ENCODE data around the gene RTL1.

RTL1 gene

DNA sequence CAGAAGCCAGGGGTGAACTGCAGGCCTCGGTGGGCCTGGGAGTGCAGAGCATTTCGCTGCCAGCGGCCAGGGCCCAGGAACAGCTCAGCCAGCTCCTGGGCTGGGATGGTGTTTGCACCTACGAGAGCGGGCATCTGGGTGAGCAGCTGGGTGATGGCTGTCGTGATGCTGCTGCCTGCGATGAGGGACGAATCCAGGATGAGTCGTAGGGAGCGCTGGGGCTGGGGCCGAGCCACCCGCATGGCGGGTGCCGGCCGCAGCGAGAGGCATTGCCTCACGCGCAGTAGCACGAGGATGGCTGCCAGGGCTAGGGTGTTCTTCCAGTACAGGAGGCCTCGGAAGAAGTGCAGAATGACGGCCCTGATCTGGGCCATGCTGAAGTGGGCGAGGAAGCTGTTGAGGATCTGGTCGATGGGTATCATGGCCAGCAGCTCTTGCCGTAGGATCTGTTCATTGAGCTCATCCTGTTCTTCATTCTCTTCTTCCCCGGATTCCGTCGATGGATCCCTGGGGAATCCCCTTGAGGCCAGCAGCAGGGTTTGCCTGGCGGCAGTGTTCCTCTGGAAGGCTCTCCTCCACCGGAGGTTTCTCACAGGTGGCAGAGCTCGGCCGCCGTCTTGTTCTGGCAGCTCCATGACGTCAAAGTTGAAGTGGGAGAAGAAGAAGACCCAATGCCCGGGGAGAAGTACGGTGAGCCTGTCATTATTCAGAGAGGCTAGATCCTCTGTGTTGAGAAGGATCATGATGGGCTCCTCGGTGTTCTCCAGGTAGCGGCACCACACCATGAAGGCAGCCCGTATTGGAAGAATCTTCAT lies 22.1 kb downstream of the RTL1 start:
- peaks cover 2% of the 10 kb centered on the region for H3K27me3 Mint-ChIP-seq
- no peak overlapping the region for H3K4me3 Mint-ChIP-seq
- peaks cover 13% of the 10 kb centered on the region for H3K9me3 Mint-ChIP-seq
- H3K4me1 Mint-ChIP-seq (ENCODE audit: low read depth): no peaks in the 10 kb centered on the region
- intact Hi-C loops (cut with micrococcal nuclease): no loop called here
- H3K36me3 Mint-ChIP-seq (ENCODE audit: low read depth): no peaks in the 10 kb centered on the region
- H3K27ac Mint-ChIP-seq: no peak overlapping the region

DNA sequence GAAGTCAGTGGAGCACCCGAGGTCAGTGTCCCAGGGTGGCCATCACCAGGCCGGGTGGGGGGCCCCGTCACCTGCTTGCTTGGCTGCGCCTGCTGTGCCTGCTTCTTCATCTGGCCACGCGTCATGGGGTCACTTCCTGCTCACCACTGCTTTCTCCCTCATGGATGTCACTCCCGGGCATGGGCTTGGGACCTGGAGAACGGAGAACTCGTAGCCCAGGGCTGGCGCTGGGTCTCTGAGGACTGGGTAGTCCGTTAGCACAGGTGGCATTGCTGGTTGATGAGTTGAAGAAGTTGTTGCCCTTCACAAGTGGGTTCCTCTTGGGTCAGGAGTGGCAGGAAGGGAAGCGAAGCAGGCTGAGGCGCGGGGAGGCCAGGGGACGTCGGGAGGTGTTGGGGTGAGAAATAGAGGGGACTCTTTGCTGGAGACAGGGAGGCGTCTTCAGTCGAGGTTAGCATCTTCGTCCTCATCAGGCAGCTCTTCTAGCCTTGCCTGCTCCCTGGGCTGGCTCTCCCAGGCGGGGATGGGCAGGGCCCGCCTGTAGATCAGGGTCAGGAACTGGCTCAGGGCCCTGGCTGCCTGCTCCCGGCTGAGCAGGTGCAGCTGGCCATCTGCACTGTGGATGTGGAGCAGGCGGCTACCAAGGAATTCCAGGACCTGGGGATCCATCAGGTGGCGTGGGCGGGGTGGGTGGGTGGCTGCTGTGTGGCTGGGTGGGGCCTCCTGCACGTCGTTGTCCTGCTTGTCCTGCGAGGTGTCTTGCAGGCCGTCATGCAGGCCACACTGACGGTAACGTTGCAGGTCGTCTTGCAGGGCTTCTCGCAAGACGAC lies 23.0 kb downstream of the RTL1 start:
- Mint-ChIP-seq H3K9me3 (peaks cover 13% of the 10 kb centered on the region), H3K4me3 (no peak overlapping the region), H3K27ac (no peak overlapping the region), H3K27me3 (peaks cover under 1% of the 10 kb centered on the region), H3K4me1 (ENCODE audit: low read depth) (no peaks in the 10 kb centered on the region), H3K36me3 (ENCODE audit: low read depth) (no peaks in the 10 kb centered on the region)
- intact Hi-C loops (cut with micrococcal nuclease): no loop called here

DNA sequence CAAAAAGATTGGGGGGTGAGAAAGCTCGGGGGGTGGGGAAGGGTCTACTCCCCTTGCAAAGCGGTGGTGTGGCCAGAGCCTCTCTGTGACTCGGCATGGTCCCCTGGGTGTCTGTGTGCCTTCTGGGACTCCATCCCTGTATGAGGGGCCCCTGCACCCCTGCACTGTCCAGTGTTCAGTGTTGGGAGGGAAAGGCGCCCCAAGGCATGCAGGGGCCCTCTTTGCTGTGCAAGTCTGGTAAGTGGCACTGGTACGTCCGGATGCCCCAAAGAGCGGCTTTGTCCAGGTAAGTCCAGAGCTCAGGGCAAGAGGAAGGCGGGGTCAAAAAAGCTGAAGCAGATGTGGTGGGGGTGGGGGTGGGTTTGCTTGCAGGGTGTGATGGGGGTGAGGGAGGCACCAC lies 23.7 kb downstream of the RTL1 start:
- Mint-ChIP-seq H3K36me3 (ENCODE audit: low read depth) (no peaks in the 10 kb centered on the region), H3K4me1 (ENCODE audit: low read depth) (no peaks in the 10 kb centered on the region), H3K9me3 (peaks cover 13% of the 10 kb centered on the region), H3K27ac (no peak overlapping the region), H3K4me3 (no peak overlapping the region), H3K27me3 (no peaks in the 10 kb centered on the region)
- intact Hi-C loops (cut with micrococcal nuclease): no loop called here

DNA sequence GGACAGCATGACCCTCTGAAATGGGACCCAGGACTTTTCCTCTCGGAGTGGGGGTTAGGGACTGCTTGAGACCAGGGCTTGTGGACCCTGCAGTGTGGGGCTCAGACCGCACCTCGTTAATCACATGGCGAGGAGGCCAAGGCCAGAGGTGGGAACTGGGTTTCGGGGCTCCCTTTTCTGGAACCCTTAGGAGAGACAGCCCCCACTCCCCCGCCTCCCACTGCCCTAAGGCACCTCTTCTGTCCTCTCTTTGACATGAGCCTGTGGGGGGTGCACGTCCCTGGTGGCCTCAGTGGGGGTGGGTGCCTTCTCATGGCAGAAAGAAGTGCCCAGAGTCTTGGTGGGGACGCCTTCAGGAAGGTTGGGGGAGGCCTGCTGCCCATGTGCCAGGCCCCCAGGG lies 24.3 kb downstream of the RTL1 start:
- H3K27me3 Mint-ChIP-seq: no peaks in the 10 kb centered on the region
- no peak overlapping the region for H3K4me3 Mint-ChIP-seq
- H3K36me3 Mint-ChIP-seq (ENCODE audit: low read depth): no peaks in the 10 kb centered on the region
- H3K9me3 Mint-ChIP-seq: peaks cover 13% of the 10 kb centered on the region
- H3K27ac Mint-ChIP-seq: no peak overlapping the region
- H3K4me1 Mint-ChIP-seq (ENCODE audit: low read depth): no peaks in the 10 kb centered on the region
- intact Hi-C loops (cut with micrococcal nuclease): no loop called here

DNA sequence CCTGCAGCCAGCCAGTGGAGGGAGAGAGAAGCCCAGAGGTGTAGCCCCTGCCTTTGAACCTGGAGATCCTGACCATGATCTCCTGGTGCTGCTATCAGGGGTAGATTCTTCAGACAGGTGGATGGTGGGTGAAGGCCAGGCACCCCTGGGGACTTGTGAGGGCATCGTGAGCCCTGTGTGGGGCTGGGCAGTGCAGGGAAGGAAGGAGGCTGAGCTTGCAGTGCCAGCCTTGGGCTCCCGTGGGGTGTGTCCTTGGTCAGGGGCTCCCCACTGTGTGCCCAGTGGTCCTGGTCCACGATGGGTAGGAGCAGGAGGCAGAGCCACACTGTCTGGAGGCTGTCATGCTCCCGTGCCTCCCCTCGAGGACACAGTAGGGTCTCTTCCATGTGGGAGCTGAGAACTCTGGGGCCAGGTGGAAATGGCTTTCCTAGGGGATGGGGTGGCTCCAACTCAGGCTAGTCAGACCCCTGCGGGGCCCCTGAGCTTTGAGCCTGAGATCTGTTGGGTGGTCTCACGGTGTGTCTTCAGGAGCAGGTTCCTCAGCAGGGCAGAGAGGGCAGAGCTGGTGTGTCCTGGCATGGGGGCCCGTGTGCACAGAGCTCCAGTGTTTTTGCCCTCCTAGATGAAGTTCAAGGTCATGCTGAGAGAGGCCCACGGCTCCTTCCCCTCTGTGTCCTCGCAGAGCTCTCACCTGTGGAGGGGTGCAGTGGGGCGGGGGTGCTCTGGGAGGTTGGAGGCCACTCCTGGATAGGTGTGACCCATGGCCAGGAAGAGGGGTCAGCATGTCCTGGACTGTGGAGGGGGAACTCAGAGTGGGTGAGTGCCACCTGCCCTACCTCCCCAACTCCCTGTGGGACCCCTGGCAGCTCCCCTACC lies 25.0 kb downstream of the RTL1 start:
- no peak overlapping the region for H3K27ac Mint-ChIP-seq
- no peaks in the 10 kb centered on the region for H3K27me3 Mint-ChIP-seq
- no peaks in the 10 kb centered on the region for H3K4me1 Mint-ChIP-seq (ENCODE audit: low read depth)
- H3K4me3 Mint-ChIP-seq: no peak overlapping the region
- peaks cover 13% of the 10 kb centered on the region for H3K9me3 Mint-ChIP-seq
- intact Hi-C loops (cut with micrococcal nuclease): no loop called here
- no peaks in the 10 kb centered on the region for H3K36me3 Mint-ChIP-seq (ENCODE audit: low read depth)

DNA sequence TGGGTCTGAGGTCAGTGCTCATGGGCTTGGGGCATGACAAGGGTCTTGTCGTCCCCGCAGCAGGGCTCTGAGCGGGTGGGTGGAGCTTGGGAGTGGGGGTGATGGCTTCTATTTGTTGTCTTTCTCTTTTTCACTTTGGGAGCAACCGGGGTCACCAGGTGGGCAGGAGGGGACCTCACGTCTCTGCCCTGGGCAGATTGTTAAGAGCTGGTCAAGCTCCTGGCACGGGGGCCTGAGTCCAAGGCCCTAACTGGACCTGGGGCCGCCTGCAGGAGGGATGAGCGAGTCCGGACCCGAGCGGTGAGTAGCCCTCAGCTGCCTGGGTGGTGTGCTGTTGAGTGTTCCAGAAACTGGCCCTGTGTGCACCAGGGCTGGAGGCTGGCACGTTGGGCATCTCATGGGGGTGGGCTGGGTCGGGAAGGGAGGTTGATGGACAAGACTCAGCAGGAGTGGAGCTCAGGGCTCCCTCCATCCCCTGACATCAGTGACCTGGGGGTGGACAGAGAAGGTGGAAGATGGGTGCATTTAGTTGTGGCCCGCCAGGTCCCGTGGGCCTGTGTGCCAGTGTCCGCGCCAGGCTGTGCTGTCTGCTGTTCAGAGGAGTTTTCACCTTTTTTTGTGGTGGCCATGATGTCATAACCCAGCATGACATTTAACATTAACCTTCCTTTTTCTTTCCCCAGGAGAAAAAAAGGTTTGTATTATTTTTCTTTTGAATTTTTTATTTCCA lies 27.5 kb downstream of the RTL1 start:
- Mint-ChIP-seq H3K4me3 (no peak overlapping the region), H3K27me3 (no peaks in the 10 kb centered on the region), H3K9me3 (no peaks in the 10 kb centered on the region), H3K36me3 (ENCODE audit: low read depth) (no peaks in the 10 kb centered on the region), H3K27ac (no peak overlapping the region), H3K4me1 (ENCODE audit: low read depth) (no peaks in the 10 kb centered on the region)
- intact Hi-C loops (cut with micrococcal nuclease): no loop called here

DNA sequence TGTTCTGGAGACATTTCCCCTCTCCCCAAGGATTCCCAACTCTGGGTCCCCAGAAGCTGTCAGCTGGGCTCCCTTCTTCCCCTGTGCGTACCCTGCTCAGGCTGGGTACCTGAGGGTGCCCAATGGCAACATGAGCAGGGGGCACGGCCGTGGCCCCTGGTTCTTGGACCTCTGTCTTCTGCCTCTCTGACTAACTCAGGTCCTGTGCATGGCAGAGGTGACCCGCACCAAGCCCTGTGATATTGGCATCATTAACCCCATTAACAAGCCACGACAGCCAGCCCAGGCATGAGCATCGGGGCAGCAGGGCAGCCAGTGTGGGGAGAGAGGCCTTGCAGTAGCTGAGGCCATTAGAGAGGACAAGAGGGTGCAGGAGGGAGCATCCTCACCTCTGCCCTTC lies 28.4 kb downstream of the RTL1 start:
- intact Hi-C loops (cut with micrococcal nuclease): no loop called here
- Mint-ChIP-seq H3K36me3 (ENCODE audit: low read depth) (no peaks in the 10 kb centered on the region), H3K27ac (no peak overlapping the region), H3K27me3 (no peaks in the 10 kb centered on the region), H3K4me1 (ENCODE audit: low read depth) (no peaks in the 10 kb centered on the region), H3K4me3 (no peak overlapping the region), H3K9me3 (no peaks in the 10 kb centered on the region)

DNA sequence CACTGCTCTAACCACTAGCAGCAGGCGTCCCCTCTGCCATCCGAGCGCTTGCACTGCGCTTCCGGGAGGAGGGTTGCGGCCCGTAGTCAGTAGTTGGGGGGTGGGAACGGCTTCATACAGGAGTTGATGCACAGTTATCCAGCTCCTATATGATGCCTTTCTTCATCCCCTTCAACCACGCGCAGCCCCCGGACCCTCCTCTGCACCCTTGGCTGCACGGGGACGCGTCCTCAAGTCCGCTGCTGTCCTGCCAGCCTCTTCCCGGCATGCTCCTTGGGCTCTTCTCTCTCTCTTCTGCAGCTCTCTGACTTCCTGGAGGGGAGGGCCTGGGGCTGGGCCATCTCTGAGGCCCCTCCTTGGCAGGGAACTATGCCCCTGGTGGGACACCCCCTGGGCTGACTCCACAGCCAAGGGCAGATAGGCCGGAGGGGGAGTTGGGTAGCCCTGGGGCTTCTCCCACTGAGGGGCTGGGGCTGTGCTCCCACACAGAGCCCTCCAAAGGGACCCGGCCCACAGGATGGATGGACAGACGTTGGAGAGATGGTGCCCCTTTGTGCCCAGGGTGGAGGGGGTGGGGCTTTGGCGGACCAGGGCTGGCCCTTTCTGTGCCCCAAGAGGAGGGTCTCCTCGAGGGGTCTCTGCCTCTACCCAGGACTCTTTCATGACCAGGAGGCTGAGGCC lies 29.0 kb downstream of the RTL1 start:
- H3K27me3 Mint-ChIP-seq: no peaks in the 10 kb centered on the region
- no peaks in the 10 kb centered on the region for H3K9me3 Mint-ChIP-seq
- no peaks in the 10 kb centered on the region for H3K4me1 Mint-ChIP-seq (ENCODE audit: low read depth)
- intact Hi-C loops (cut with micrococcal nuclease): no loop called here
- H3K36me3 Mint-ChIP-seq (ENCODE audit: low read depth): no peaks in the 10 kb centered on the region
- H3K4me3 Mint-ChIP-seq: no peak overlapping the region
- H3K27ac Mint-ChIP-seq: no peak overlapping the region

DNA sequence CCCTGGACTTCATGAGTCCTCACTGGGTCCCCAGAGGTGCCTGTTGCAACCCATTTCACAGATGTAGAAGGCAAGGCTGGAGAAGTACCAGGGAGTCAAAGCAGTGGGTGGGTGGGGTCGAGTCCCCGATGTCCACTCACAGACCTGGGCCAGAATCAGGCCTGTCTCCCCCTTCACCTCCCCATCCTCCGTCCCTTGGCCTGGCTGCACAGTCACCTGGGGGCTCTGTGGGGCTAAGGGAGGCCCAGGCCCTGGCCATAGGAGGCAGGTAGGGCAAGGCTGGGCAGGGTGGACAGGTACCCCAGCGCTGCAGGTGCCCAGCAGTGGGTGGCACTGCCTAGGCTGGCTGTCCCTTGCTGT lies 29.5 kb downstream of the RTL1 start:
- Mint-ChIP-seq H3K27me3 (no peaks in the 10 kb centered on the region), H3K36me3 (ENCODE audit: low read depth) (no peaks in the 10 kb centered on the region), H3K4me1 (ENCODE audit: low read depth) (no peaks in the 10 kb centered on the region), H3K4me3 (no peak overlapping the region), H3K27ac (no peak overlapping the region), H3K9me3 (no peaks in the 10 kb centered on the region)
- intact Hi-C loops (cut with micrococcal nuclease): no loop called here

DNA sequence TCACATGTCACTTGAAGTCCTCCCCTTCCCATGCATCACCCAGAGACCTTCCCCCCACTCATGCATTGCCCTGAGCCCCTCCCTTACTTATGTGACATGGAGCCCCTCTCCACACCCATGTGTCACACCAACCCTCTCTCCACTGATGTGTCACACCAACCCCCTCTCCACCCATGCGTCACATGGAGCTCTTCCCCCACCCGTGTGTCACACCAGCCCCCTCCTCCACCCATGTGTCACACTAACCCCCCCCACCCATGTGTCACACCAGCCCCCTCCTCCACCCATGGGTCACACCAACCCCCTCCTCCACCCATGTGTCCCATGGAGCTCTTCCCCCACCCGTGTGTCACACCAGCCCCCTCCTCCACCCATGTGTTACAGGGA lies 30.4 kb downstream of the RTL1 start:
- H3K27me3 Mint-ChIP-seq: no peaks in the 10 kb centered on the region
- H3K27ac Mint-ChIP-seq: no peak overlapping the region
- intact Hi-C loops (cut with micrococcal nuclease): no loop called here
- no peaks in the 10 kb centered on the region for H3K36me3 Mint-ChIP-seq (ENCODE audit: low read depth)
- H3K4me1 Mint-ChIP-seq (ENCODE audit: low read depth): no peaks in the 10 kb centered on the region
- H3K9me3 Mint-ChIP-seq: no peaks in the 10 kb centered on the region
- H3K4me3 Mint-ChIP-seq: no peak overlapping the region

DNA sequence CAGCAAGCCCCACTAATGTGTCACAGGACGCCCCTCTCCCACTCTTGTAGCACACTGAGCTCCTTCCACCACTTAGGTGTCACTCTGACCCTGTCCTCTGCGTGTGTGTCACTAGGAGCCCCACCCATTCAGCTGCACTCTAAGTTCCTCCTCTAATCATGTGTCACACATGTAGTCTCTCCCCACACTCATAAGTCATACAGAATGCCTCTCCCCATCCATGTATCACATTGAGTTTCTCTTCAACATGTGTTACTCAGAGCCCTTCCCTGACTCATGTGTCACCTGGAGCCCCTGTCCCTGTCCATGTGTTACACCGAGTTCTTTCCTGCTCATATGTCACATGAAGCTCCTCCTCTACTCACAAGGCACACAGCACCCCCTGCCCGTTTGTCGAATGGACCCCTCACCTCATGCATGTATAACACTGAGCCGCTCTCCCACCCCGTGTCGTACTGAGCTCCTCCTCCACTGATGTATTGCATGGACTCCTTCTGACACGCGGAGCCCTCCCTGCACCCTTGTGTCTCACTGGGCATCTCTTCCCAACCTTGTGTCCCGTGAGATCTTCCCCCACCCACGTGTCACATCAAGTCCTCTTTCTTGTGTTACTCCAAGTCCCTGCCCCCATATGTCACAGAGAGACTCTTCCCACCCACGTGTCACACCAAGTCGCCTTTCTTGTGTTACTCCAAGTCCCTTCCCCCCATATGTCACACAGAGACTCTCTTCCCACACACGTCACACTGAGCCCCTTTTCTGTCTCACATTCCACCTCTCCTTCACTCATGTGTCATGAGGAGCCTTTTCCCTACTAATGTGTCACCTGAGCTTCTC lies 31.0 kb downstream of the RTL1 start:
- intact Hi-C loops (cut with micrococcal nuclease): no loop called here
- H3K27me3 Mint-ChIP-seq: no peaks in the 10 kb centered on the region
- H3K36me3 Mint-ChIP-seq (ENCODE audit: low read depth): no peaks in the 10 kb centered on the region
- H3K4me3 Mint-ChIP-seq: no peak overlapping the region
- no peak overlapping the region for H3K27ac Mint-ChIP-seq
- H3K4me1 Mint-ChIP-seq (ENCODE audit: low read depth): no peaks in the 10 kb centered on the region
- H3K9me3 Mint-ChIP-seq: no peaks in the 10 kb centered on the region

DNA sequence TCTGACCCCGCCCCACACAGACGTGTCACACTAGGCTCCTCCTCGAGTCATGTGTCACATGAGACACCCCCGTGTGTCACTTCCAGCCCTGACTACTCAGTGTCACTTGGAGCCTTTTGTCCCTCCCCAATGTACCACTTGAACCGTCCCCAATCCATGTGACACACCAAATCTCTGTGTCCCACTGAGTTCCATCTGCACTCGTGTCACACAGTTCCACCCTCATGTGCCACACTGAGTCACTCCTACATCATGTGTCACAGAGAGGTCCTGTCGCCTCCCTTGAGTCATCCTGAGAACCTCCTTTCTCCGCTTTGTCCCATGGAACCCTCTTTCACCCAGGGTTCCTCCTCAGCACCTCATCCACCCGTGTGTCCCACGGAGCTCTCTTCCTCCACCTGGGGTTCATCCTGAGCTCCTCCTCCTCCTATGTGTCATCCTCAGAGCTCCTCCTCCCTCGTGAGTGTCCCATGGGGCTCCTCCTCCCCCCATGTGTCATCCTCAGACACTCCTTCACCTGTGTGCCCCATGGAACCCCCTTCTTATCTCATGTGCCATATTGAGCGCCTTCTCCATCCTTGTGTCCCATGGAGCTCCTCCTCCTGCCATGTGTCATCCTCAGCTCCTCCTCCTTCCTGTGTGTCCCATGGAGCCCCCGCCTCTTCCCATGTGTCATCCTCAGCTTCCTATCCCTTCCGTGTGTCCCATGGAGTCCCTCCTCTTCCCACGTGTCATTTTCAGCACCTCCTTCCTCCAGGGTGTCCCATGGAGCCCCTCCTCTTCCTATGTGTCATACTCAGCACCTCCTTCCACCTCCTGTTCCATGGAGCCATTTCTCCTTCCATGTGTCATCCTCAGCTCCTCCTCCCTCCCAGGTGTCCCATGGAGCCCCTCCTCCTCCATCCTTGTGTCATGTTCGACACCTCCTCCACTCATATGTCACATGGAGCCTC lies 32.0 kb downstream of the RTL1 start:
- H3K27ac Mint-ChIP-seq: no peak overlapping the region
- no peaks in the 10 kb centered on the region for H3K4me1 Mint-ChIP-seq (ENCODE audit: low read depth)
- H3K36me3 Mint-ChIP-seq (ENCODE audit: low read depth): no peaks in the 10 kb centered on the region
- intact Hi-C loops (cut with micrococcal nuclease): no loop called here
- H3K4me3 Mint-ChIP-seq: no peak overlapping the region
- no peaks in the 10 kb centered on the region for H3K27me3 Mint-ChIP-seq
- H3K9me3 Mint-ChIP-seq: no peaks in the 10 kb centered on the region

Data from dendritic cell treated with granulocyte-macrophage colony-stimulating factor and Interleukin-4, amounts not matched to agents 40 ng/mL and 50 ng/mL, for 4 days (primary cell).